Measurements from ENCODE around the gene KCNIP1. TPM values are rescaled to one million over a fixed set of nuclear protein-coding genes. Genes with fewer than 3 reads are reported as not detected.

KCNIP1 gene
- total and polyA plus RNA-seq, 4 donors, result 0.13 to 1.8 (median 0.72) TPM

- 65 to 82% methylated on average over 4 of the region's 4 CpGs for WGBS, 2 donors
Measured at GRCh38 chr5:170536525-170536924, 32.7 kb downstream of the KCNIP1 start.

GRCh38 chr5:170537451-170538095 is 33.8 kb downstream of the KCNIP1 start:
- H3K9me3 ChIP-seq (ENCODE audit: control insufficient read depth in 4 of 4, insufficient read depth in 3 of 4, low read length in 3 of 4), result no peaks in the 10 kb centered on the region
- no peak overlapping the region for H3K9ac ChIP-seq (ENCODE audit: insufficient read depth in 1 of 2, low read length in 2 of 2)
- DNase-seq (peak in 1 of 3 donors; percentile 5), ATAC-seq (ENCODE audit: insufficient read depth, low FRiP score) (no peak)
- WGBS, 2 donors, result 76 to 89% methylated on average over 8 of the region's 8 CpGs
- no peaks in the 10 kb centered on the region for H3K36me3 ChIP-seq (ENCODE audit: control insufficient read depth in 4 of 4, insufficient read depth in 4 of 4, low read length in 4 of 4)
- TF ChIP-seq CTCF (IDR thresholded peaks at IDR 0.05; ENCODE audit: control extremely low read depth, extremely low read depth), result no peak
- H3K27me3 ChIP-seq (ENCODE audit: control insufficient read depth in 3 of 3, insufficient read depth in 3 of 3, low read length in 2 of 3), result no peaks in the 10 kb centered on the region
- H3K27ac ChIP-seq (ENCODE audit: low read depth in 1 of 2, low read length in 1 of 2), result no peak overlapping the region
- no peak overlapping the region for H3K4me3 ChIP-seq
- H3K4me1 ChIP-seq (ENCODE audit: control insufficient read depth in 5 of 5, insufficient read depth in 5 of 5, low read length in 5 of 5), result no peaks in the 10 kb centered on the region

More at GRCh38 chr5:170536525-170536924, 32.7 kb downstream of the KCNIP1 start:
- DNase-seq, result peak in 1 of 3 donors; percentile 14
- H3K27me3 ChIP-seq (ENCODE audit: control insufficient read depth in 3 of 3, insufficient read depth in 3 of 3, low read length in 2 of 3), result no peaks in the 10 kb centered on the region
- H3K9ac ChIP-seq (ENCODE audit: insufficient read depth in 1 of 2, low read length in 2 of 2), result no peak overlapping the region
- no peak overlapping the region for H3K4me3 ChIP-seq
- H3K9me3 ChIP-seq (ENCODE audit: control insufficient read depth in 4 of 4, insufficient read depth in 3 of 4, low read length in 3 of 4), result no peaks in the 10 kb centered on the region
- H3K4me1 ChIP-seq (ENCODE audit: control insufficient read depth in 5 of 5, insufficient read depth in 5 of 5, low read length in 5 of 5), result no peaks in the 10 kb centered on the region
- ATAC-seq (ENCODE audit: insufficient read depth, low FRiP score), result no peak
- H3K27ac ChIP-seq (ENCODE audit: low read depth in 1 of 2, low read length in 1 of 2), result no peak overlapping the region
- no peak for TF ChIP-seq CTCF (IDR thresholded peaks at IDR 0.05; ENCODE audit: control extremely low read depth, extremely low read depth)
- no peaks in the 10 kb centered on the region for H3K36me3 ChIP-seq (ENCODE audit: control insufficient read depth in 4 of 4, insufficient read depth in 4 of 4, low read length in 4 of 4)

- no peaks in the 10 kb centered on the region for H3K27me3 ChIP-seq (ENCODE audit: control insufficient read depth in 3 of 3, insufficient read depth in 3 of 3, low read length in 2 of 3)
- ATAC-seq (ENCODE audit: insufficient read depth, low FRiP score) (no peak), DNase-seq (peak in 1 of 3 donors; percentile 10)
- no peak for TF ChIP-seq CTCF (IDR thresholded peaks at IDR 0.05; ENCODE audit: control extremely low read depth, extremely low read depth)
- H3K4me1 ChIP-seq (ENCODE audit: control insufficient read depth in 5 of 5, insufficient read depth in 5 of 5, low read length in 5 of 5), result peaks cover 0 to 3% (median 0%) of the 10 kb centered on the region in 5 donors
- H3K36me3 ChIP-seq (ENCODE audit: control insufficient read depth in 4 of 4, insufficient read depth in 4 of 4, low read length in 4 of 4), result no peaks in the 10 kb centered on the region
- WGBS, 2 donors, result 67 to 83% methylated on average over 3 of the region's 3 CpGs
- no peaks in the 10 kb centered on the region for H3K9me3 ChIP-seq (ENCODE audit: control insufficient read depth in 4 of 4, insufficient read depth in 3 of 4, low read length in 3 of 4)
- H3K9ac ChIP-seq (ENCODE audit: insufficient read depth in 1 of 2, low read length in 2 of 2), result no peak overlapping the region
- H3K4me3 ChIP-seq, result no peak overlapping the region
- no peak overlapping the region for H3K27ac ChIP-seq (ENCODE audit: low read depth in 1 of 2, low read length in 1 of 2)
Measured at GRCh38 chr5:170538096-170538465, 34.3 kb downstream of the KCNIP1 start.

All from lung (tissue), 12 donors.